ENCODE data around the gene AAMDC. TPM values are rescaled to one million over a fixed set of nuclear protein-coding genes. Genes with fewer than 3 reads are reported as not detected.

The AAMDC gene
- total and polyA plus RNA-seq, 4 donors: 9.0 to 55.7 (median 27.5) TPM

Small RNA genes lying within 50 kb of the gene (small RNA-seq; reads per million reads assigned to genes)
- not detected for gene AP002812.4 (ENCODE audit: low replicate concordance)

Other genes starting within 250 kb of the AAMDC start
- 1 to 10 TPM; 3.7 to 8.6 TPM for gene AQP11, start 231.2 kb upstream of the AAMDC start, total RNA-seq
- 10 to 100 TPM in 1 of 2 donors, 1 to 10 TPM in 1; 9.8 to 11.7 TPM for gene AQP11, start 231.2 kb upstream of the AAMDC start, polyA plus RNA-seq (ENCODE audit: insufficient read length in 2 of 2)
- 100 to 1,000 TPM; 155 to 216 TPM for gene CLNS1A, start 183.3 kb upstream of the AAMDC start, total RNA-seq
- gene CLNS1A, start 183.3 kb upstream of the AAMDC start, polyA plus RNA-seq (ENCODE audit: insufficient read length in 2 of 2): 100 to 1,000 TPM; 165 to 182 TPM
- 10 to 100 TPM; 69.8 to 80.3 TPM for gene RSF1, start 422 bp upstream of the AAMDC start, total RNA-seq
- 10 to 100 TPM; 37.7 to 57.2 TPM for gene RSF1, start 422 bp upstream of the AAMDC start, polyA plus RNA-seq (ENCODE audit: insufficient read length in 2 of 2)
- gene INTS4, start 173.5 kb downstream of the AAMDC start, total RNA-seq: 10 to 100 TPM; 31.9 to 42.3 TPM
- gene INTS4, start 173.5 kb downstream of the AAMDC start, polyA plus RNA-seq (ENCODE audit: insufficient read length in 2 of 2): 10 to 100 TPM; 25.3 to 27.5 TPM
- gene KCTD14, start 202.1 kb downstream of the AAMDC start, total RNA-seq: 1 to 10 TPM; 3.1 to 6.4 TPM
- gene KCTD14, start 202.1 kb downstream of the AAMDC start, polyA plus RNA-seq (ENCODE audit: insufficient read length in 2 of 2): 1 to 10 TPM; 1.8 to 3.2 TPM
- under 1 TPM; 0.11 to 0.20 TPM for gene THRSP, start 242.7 kb downstream of the AAMDC start, total RNA-seq
- gene THRSP, start 242.7 kb downstream of the AAMDC start, polyA plus RNA-seq (ENCODE audit: insufficient read length in 2 of 2): under 1 TPM; 0.29 to 0.41 TPM

All from spinal cord (tissue), 4 donors.